Measurements from ENCODE around the gene OR2W1.

Gene OR2W1, protein sequence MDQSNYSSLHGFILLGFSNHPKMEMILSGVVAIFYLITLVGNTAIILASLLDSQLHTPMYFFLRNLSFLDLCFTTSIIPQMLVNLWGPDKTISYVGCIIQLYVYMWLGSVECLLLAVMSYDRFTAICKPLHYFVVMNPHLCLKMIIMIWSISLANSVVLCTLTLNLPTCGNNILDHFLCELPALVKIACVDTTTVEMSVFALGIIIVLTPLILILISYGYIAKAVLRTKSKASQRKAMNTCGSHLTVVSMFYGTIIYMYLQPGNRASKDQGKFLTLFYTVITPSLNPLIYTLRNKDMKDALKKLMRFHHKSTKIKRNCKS

DNA sequence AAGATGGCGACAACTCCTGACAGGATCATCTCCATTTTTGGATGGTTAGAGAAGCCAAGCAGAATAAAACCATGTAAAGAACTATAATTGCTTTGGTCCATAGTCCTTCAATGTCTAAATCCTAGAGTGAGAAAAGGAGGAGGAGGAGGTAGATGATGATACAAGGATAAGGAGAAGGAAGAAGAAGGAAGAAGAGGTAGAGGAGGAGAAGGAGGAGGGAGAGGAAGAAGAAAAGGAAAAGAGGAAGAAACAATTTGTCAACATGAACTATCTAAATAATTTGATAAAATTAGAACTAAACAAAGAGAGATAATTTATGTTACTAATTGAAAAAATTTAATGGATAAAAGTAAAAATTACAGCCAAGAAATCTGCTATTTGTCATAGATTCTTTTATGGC, at the start of gene OR2W1:
Gene OR2W1, minus strand, starts transcription at position 101 of the 400 bp plus-strand sequence. Its CDS starts 0 bp downstream, at position 101.
- no peak within 1 kb of the TSS for H3K4me3 ChIP-seq (ENCODE audit: low read depth, low read length)
- in situ Hi-C loops (cut with HindIII; ENCODE audit: low sequenced_read_pairs) = no loop called here
- no peak for DNase-seq (ENCODE audit: low read depth)
- TF ChIP-seq, protein P1, sequence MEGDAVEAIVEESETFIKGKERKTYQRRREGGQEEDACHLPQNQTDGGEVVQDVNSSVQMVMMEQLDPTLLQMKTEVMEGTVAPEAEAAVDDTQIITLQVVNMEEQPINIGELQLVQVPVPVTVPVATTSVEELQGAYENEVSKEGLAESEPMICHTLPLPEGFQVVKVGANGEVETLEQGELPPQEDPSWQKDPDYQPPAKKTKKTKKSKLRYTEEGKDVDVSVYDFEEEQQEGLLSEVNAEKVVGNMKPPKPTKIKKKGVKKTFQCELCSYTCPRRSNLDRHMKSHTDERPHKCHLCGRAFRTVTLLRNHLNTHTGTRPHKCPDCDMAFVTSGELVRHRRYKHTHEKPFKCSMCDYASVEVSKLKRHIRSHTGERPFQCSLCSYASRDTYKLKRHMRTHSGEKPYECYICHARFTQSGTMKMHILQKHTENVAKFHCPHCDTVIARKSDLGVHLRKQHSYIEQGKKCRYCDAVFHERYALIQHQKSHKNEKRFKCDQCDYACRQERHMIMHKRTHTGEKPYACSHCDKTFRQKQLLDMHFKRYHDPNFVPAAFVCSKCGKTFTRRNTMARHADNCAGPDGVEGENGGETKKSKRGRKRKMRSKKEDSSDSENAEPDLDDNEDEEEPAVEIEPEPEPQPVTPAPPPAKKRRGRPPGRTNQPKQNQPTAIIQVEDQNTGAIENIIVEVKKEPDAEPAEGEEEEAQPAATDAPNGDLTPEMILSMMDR (IDR thresholded peaks at IDR 0.05; ENCODE audit: low read depth, low read length, missing control alignments) = no peak

DNA sequence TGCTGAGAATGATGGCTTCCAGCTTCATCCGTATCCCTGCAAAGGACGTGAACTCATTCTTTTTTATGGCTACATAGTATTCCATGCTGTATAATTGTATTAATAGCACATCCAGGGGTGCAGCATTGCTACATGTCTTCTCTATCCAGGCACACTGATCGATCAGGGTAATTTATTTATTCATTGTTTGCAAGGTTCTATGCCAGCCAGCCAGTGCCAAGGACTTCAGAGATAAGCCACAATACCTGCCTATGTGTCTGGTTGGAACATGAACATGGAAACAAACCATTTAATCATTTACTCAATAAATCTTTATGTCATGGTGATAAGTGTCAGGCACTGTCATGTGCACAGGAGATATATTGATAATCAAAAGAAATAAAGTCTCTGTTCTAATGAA, 48.0 kb upstream of the OR2W1 start:
- in situ Hi-C loops (cut with HindIII; ENCODE audit: low sequenced_read_pairs) = no loop called here
- no peak for DNase-seq (ENCODE audit: low read depth)
- TF ChIP-seq, protein P1 (IDR thresholded peaks at IDR 0.05; ENCODE audit: low read depth, low read length, missing control alignments) = no peak

DNA sequence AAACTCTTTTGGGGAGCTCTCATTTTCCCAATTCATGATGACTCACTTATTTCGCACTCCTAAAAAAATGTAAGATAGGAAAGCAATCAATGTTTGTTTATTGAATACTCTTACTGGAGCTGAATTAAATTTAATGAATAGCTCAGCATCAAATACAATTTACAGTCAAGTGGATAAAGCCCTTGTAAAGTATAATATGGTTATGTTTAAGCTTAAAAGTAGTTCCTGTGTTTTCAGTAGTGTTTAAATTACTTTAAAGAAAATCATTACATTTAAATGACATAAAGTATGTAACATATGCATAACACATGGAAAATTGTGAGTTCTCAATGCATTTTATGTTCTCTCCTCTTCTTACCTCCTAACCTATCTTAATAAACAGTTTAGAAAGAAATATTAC, 42.2 kb upstream of the OR2W1 start, which contains the start of gene OR2B3:
Gene OR2B3, minus strand, starts transcription at position 101 of the 400 bp plus-strand sequence. Its CDS starts 65 bp downstream, at position 36.
- no peak within 1 kb of the TSS for H3K4me3 ChIP-seq (ENCODE audit: low read depth, low read length)
- in situ Hi-C loops (cut with HindIII; ENCODE audit: low sequenced_read_pairs) = no loop called here
- no peak for DNase-seq (ENCODE audit: low read depth)
- TF ChIP-seq, protein P1 (IDR thresholded peaks at IDR 0.05; ENCODE audit: low read depth, low read length, missing control alignments) = no peak

More for the DNA sequence above, 48.0 kb upstream of the OR2W1 start:
- no peak overlapping the region for H3K4me3 ChIP-seq (ENCODE audit: low read depth, low read length)

DNA sequence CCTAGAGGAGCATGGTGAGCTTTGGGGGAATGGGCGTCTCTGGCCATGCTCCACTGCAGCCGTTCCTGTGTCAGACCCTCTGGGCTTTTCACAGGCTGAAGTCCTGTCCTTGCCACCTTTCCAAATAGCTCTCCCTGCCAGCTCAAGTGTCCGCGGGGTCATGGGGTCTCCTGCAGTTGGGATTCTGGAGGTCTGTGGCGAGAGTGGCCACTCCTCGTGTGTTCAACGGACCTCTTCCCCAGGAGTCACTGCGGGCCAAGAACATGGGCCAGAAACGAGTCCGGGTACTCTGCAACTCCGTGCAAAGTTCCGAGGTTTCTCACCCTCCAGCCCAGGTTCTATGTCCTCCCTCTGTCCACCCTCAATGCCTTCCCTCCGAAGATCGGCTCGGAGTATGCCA, 37.5 kb upstream of the OR2W1 start:
- TF ChIP-seq, protein P1 (IDR thresholded peaks at IDR 0.05; ENCODE audit: low read depth, low read length, missing control alignments) = no peak
- H3K4me3 ChIP-seq (ENCODE audit: low read depth, low read length) = no peak overlapping the region
- in situ Hi-C loops (cut with HindIII; ENCODE audit: low sequenced_read_pairs) = no loop called here
- no peak for DNase-seq (ENCODE audit: low read depth)

- in situ Hi-C loops (cut with HindIII; ENCODE audit: low sequenced_read_pairs) = no loop called here
- H3K4me3 ChIP-seq (ENCODE audit: low read depth, low read length) = no peak overlapping the region
- no peak for DNase-seq (ENCODE audit: low read depth)
- TF ChIP-seq, protein P1 (IDR thresholded peaks at IDR 0.05; ENCODE audit: low read depth, low read length, missing control alignments) = no peak
Observed at GRCh38 chr6:29081312-29081711, 36.3 kb upstream of the OR2W1 start.

- no peak overlapping the region for H3K4me3 ChIP-seq (ENCODE audit: low read depth, low read length)
- TF ChIP-seq, protein P1 (IDR thresholded peaks at IDR 0.05; ENCODE audit: low read depth, low read length, missing control alignments) = no peak
- no peak for DNase-seq (ENCODE audit: low read depth)
- in situ Hi-C loops (cut with HindIII; ENCODE audit: low sequenced_read_pairs) = no loop called here
Observed at GRCh38 chr6:29079203-29079602, 34.2 kb upstream of the OR2W1 start.
